HG03135 (cell line): ENCODE measurements around the gene FBXO34.
"Not testable (repeated sequence)": the region's sequence is repeated elsewhere in the genome, so short reads cannot be mapped to it uniquely, and the experiment has no call there.

ENCODE experiments used
- ATAC-seq: cut with Tn5 transposase; IDR thresholded peaks from one replicate; pipeline ENCODE4 v1.9.1; 2021; ENCODE audit warnings: mild to moderate bottlenecking, moderate library complexity; ENCODE audit not compliant: unreplicated experiment

FBXO34 gene

GRCh38 chr14:55381040-55381439 is 109.8 kb downstream of the FBXO34 start:
- ATAC-seq: no peak

GRCh38 chr14:55381561-55381960 is 110.3 kb downstream of the FBXO34 start:
- ATAC-seq: no peak

DNA sequence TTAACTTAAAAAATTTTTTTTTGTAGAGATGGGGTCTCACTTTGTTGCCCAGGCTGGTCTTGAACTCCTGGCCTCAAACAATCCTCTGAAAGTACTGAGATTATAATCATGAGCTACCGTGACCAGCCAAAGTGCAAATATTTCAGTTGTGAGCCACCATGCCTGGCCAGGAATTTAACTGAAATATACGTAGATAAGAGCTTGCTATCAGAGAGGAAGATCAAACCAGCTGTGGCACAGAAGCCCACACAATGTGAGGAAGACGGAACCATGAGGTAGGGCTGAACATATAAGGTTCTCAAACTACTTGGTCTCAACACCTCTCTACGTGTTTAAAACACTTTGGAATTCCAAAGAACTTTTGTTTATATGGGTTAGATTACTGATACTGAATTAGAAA is 111.3 kb downstream of the FBXO34 start:
- no peak for ATAC-seq

DNA sequence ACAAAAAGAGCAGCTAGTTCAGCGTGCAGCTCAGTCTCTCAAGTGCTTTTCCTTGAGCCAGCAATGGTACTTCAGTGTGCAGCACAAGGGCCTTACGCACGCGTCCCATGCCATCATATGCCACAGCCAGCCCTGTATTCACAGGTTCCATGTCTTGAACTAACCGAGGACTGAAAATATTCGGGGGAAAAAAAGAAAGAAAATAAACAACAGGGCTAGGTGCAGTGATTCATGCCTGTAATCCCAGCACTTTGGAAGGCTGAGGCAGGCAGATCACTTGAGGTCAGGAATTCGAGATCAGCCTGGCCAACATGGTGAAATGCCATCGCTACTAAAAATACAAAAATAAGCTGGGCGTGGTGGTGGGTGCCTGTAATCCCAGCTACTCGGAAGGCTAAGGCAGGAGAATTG is 111.8 kb downstream of the FBXO34 start:
- ATAC-seq: not testable (repeated sequence)

DNA sequence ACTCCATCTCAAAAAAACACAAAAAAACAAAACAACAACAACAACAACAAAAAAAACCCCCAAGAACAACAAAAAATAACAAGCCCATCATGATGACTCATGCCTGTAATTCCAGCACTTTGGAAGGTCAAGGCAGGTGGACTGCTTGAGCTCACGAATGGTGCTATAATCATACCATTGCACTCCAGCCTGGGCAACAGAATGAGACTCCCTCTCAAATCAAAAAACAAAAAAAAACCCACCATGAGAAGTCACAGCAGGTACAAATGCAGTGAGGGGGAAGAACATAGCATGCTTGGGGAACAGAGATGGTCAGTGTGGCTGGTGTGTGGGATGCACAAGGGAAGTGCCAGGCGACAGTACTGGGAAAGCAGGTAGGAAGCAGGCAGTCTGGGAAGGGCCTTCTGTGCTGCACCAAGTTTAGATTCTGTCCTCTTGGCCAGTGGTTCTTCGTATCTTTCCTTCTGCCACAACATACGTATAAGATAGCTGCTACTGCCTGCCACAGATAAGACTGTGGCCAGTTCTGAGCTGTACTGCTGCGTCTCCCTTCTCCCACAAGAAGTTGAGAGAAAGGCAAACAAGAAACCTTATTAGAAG is 112.4 kb downstream of the FBXO34 start:
- ATAC-seq: no peak

- no peak for ATAC-seq
These were observed 113.3 kb downstream of the FBXO34 start for GRCh38 chr14:55384536-55384935.

- ATAC-seq: no peak
These were observed 115.0 kb downstream of the FBXO34 start for GRCh38 chr14:55386037-55386808.

- ATAC-seq: no peak
These were observed 115.9 kb downstream of the FBXO34 start for GRCh38 chr14:55387121-55387520.

GRCh38 chr14:55388160-55388559 is 116.9 kb downstream of the FBXO34 start:
- no peak for ATAC-seq

DNA sequence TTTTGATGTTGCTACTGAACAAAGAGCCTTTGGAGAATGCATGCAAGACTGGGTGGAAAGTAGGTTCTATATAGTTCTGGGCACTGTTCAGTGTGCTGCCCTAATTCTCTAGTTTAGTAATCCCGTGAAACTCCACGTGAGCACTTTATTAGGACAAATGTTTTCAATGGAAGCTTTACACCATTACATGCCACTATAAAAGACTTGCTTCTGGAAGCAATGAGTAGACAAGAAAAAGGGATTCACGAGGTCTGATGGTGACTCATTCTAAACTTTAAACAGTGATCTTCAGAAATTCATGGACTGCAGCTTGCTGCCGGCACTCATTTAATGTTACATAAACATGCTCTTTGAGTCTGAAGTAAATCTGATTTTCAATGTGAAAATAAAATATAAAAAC is 118.1 kb downstream of the FBXO34 start:
- ATAC-seq: no peak

GRCh38 chr14:55398679-55399078 is 127.5 kb downstream of the FBXO34 start:
- ATAC-seq: no peak

DNA sequence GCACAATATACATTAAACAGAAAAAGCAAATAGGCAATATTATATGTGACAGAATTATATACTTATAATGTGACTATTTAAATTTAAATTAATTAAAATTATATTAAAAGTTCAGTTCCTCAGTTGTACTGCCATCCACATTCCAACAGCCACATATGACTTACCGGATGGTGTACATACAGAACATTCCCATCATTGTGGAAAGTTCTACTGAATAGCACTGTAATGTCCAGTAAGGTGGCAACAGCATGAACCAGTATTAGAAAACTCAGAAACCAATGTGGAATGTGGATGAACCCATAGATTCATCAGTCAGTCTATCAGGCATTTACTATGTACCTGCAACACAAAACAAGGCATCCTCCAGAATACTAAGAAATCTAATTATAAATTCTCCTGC is 128.0 kb downstream of the FBXO34 start:
- no peak for ATAC-seq

DNA sequence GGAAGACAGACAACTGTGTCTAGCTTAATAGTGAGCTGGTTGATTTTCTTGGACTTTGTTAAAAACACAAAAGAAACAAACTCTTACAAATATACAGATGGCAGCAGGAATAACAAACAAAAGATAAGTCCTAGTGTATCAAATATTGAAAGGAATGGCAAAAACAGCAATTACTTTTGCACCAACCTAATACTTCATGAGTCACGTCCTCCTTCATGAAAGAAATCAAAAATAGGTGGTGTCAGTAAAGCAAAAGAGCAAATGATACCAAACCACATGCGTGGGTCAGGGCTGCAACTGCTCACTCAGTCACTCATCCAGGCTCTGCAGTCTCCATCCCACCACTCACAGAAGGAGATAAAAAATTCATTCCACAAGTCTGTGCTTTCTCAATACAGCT is 128.6 kb downstream of the FBXO34 start:
- no peak for ATAC-seq

GRCh38 chr14:55401751-55402150 is 130.5 kb downstream of the FBXO34 start:
- no peak for ATAC-seq
